ENCODE data around the gene FBXW5. TPM values are rescaled to one million over a fixed set of nuclear protein-coding genes. Genes with fewer than 3 reads are reported as not detected.

Gene FBXW5
- total RNA-seq, 1 experiment from 2014 or later: 62.2 TPM

DNA sequence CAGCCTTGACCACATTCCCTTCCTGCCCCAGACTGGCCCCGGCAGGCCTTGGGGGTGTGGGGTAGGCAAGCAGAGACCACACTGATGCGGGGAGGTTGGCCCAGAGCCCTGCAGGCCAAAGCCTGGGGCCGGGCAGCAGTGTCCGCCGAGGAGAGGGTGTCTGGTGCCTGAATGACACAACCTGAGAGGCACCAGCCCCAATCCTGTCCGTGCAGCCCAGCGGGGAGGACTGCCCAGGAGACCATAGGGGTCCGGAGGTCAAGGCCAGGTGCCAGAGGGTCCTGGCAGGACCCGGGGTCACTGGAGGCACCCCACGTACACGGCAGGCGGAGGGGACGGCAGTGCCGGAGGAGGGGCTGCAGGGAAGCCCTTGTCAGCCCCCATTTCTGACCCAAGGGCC is 27.2 kb upstream of the FBXW5 start:
- Histone ChIP-seq H3K9ac (ENCODE audit: extremely low read depth, insufficient read length, low read length) (no peak overlapping the region), H3K56ac (ENCODE audit: insufficient read length, low read depth, low read length) (no peak overlapping the region), H3K4me1 (ENCODE audit: insufficient read depth, low read length) (no peaks in the 10 kb centered on the region), H2BK120ac (ENCODE audit: low read depth, low read length, poor library complexity, severe bottlenecking) (no peak overlapping the region), H3K79me2 (ENCODE audit: insufficient read depth, low read length) (no peaks in the 10 kb centered on the region), H3T11ph (ENCODE audit: low read length) (no peak overlapping the region), H2AFZ (ENCODE audit: low read length) (no peak overlapping the region), H3K18ac (ENCODE audit: insufficient read length, low read depth, low read length) (no peak overlapping the region), H2AK5ac (ENCODE audit: insufficient read length, low read length) (no peak overlapping the region), H3K79me1 (ENCODE audit: insufficient read depth, low read depth, low read length, poor library complexity, severe bottlenecking) (no peaks in the 10 kb centered on the region), H2BK20ac (ENCODE audit: low read depth, low read length, poor library complexity, severe bottlenecking) (no peak overlapping the region), H3K4ac (ENCODE audit: low read depth, low read length) (no peak overlapping the region), H4K5ac (ENCODE audit: insufficient read length, low read depth, low read length) (no peak overlapping the region), H3K23me2 (ENCODE audit: insufficient read length, low read depth, low read length, poor library complexity, severe bottlenecking) (no peaks in the 10 kb centered on the region), H2BK5ac (ENCODE audit: insufficient read length, low read length) (no peak overlapping the region), H3K23ac (ENCODE audit: insufficient read length, low read depth, low read length) (no peak overlapping the region), H3K27ac (ENCODE audit: insufficient read length, low read depth, low read length) (no peak overlapping the region), H3K27me3 (ENCODE audit: insufficient read depth, low read length) (no peaks in the 10 kb centered on the region), H3K9me3 (ENCODE audit: control insufficient read depth, low read depth, low read length) (no peaks in the 10 kb centered on the region), H3K4me2 (ENCODE audit: insufficient read depth, insufficient read length, low read length) (no peak overlapping the region), H4K91ac (ENCODE audit: insufficient read length, low read depth, low read length) (no peak overlapping the region), H2BK12ac (ENCODE audit: insufficient read length, low read depth, low read length) (no peak overlapping the region), H4K20me1 (ENCODE audit: control insufficient read depth, insufficient read depth, insufficient read length) (no peaks in the 10 kb centered on the region), H3K14ac (ENCODE audit: insufficient read depth, low read length) (no peak overlapping the region; the same call in 1 of the 2 replicates), H4K8ac (replicated peaks; ENCODE audit: insufficient read length, low read depth, low read length) (no peak overlapping the region), H2BK15ac (ENCODE audit: low read depth, low read length) (no peak overlapping the region)
- TF ChIP-seq CTCF (conservative IDR thresholded peaks at IDR 0.05): no peak
- H3K4me1 Mint-ChIP-seq: 0 out of 4 replicates have a peak, but pooled peaks cover 0 to 2% of the 10 kb centered on the region in 2 experiments
- H3K4me3 Mint-ChIP-seq: no peak overlapping the region
- no peak overlapping the region for H3K27ac Mint-ChIP-seq
- H3K9me3 Mint-ChIP-seq: no peaks in the 10 kb centered on the region
- H3K36me3 Mint-ChIP-seq (ENCODE audit: insufficient read depth in 1 of 3, low read depth in 3 of 3): no peaks in the 10 kb centered on the region
- DNase-seq: no peak
- no CpG with 5 or more reads among the region's 14 CpGs for WGBS (ENCODE audit: extremely low coverage, insufficient read length, low lambda C conversion rate)
- peaks cover 4% of the 10 kb centered on the region for H3K27me3 Mint-ChIP-seq (ENCODE audit: low read depth)
